Adipocyte (in vitro differentiated cells): ENCODE measurements around the gene C1QTNF4.
"Not testable (repeated sequence)": the region's sequence is repeated elsewhere in the genome, so short reads cannot be mapped to it uniquely, and the experiment has no call there.

Experiments
- DNase-seq: peaks from one replicate; pipeline ENCODE4 v3.0.0-alpha.2; 2015; ENCODE audit warnings: low read depth
- H3K27me3 ChIP-seq: replicated peaks from 2 replicates; pipeline ENCODE4 v1.7.0; 2013; ENCODE audit warnings: mild to moderate bottlenecking, low read length, moderate library complexity; ENCODE audit not compliant: control insufficient read depth, insufficient read depth
- H3K36me3 ChIP-seq: 2 replicates; pipeline ENCODE4 v1.7.0; 2013; ENCODE audit warnings: low read length, mild to moderate bottlenecking, moderate library complexity; ENCODE audit not compliant: control insufficient read depth, insufficient read depth, severe bottlenecking
- H3K4me1 ChIP-seq: 2 replicates; pipeline ENCODE4 v1.7.0; 2013; ENCODE audit warnings: mild to moderate bottlenecking, low read length, moderate library complexity; ENCODE audit not compliant: control insufficient read depth, insufficient read depth
- H3K4me3 ChIP-seq: 2 replicates; pipeline ENCODE4 v1.7.0; 2013; ENCODE audit warnings: mild to moderate bottlenecking, low read length, moderate library complexity
- H3K9ac ChIP-seq: 2 replicates; pipeline ENCODE4 v1.7.0; 2013; ENCODE audit warnings: mild to moderate bottlenecking, low read length, moderate library complexity
- H3K9me3 ChIP-seq: 2 replicates; pipeline ENCODE4 v1.7.0; 2013; ENCODE audit warnings: mild to moderate bottlenecking, low read length, moderate library complexity; ENCODE audit not compliant: control insufficient read depth

The C1QTNF4 gene

GRCh38 chr11:47546274-47546673 is 47.9 kb downstream of the C1QTNF4 start:
- peaks cover 27% of the 10 kb centered on the region for H3K4me1 ChIP-seq
- H3K9ac ChIP-seq, H3K36me3 ChIP-seq, H3K4me3 ChIP-seq, H3K27me3 ChIP-seq, H3K9me3 ChIP-seq, DNase-seq: not testable (repeated sequence)

GRCh38 chr11:47545298-47545697 is 48.9 kb downstream of the C1QTNF4 start:
- no peaks in the 10 kb centered on the region for H3K9me3 ChIP-seq
- no peak for DNase-seq
- H3K4me1 ChIP-seq: peaks cover 25% of the 10 kb centered on the region
- no peaks in the 10 kb centered on the region for H3K36me3 ChIP-seq
- no peak overlapping the region for H3K4me3 ChIP-seq
- no peaks in the 10 kb centered on the region for H3K27me3 ChIP-seq
- no peak overlapping the region for H3K9ac ChIP-seq

GRCh38 chr11:47541070-47541469 is 53.1 kb downstream of the C1QTNF4 start:
- DNase-seq: no peak
- no peak overlapping the region for H3K9ac ChIP-seq
- peaks cover 34% of the 10 kb centered on the region for H3K4me1 ChIP-seq
- no peak overlapping the region for H3K4me3 ChIP-seq
- no peaks in the 10 kb centered on the region for H3K27me3 ChIP-seq
- H3K36me3 ChIP-seq: no peaks in the 10 kb centered on the region
- no peaks in the 10 kb centered on the region for H3K9me3 ChIP-seq

- H3K4me3 ChIP-seq: peak overlapping the region; percentile 10
- H3K9ac ChIP-seq: peak overlapping the region; percentile 7
- H3K9me3 ChIP-seq: no peaks in the 10 kb centered on the region
- DNase-seq: no peak
- H3K36me3 ChIP-seq: no peaks in the 10 kb centered on the region
- H3K4me1 ChIP-seq: peaks cover 40% of the 10 kb centered on the region
- H3K27me3 ChIP-seq: no peaks in the 10 kb centered on the region
Observed at GRCh38 chr11:47539681-47540039, 54.6 kb downstream of the C1QTNF4 start.
